Osteoblast (primary cell): ENCODE measurements around the gene LRBA. TPM values are rescaled to one million over a fixed set of nuclear protein-coding genes. Genes with fewer than 3 reads are reported as not detected.

Experiments
- DNase-seq: peaks from one replicate; pipeline ENCODE4 v3.0.0; 2011; ENCODE audit warnings: low spot score, mixed read lengths; ENCODE audit not compliant: insufficient read length; ENCODE audit errors: missing footprints
- H2AFZ ChIP-seq: 2 replicates; pipeline ENCODE4 v1.6.0; 2011; ENCODE audit warnings: mild to moderate bottlenecking, low read length
- H3K27ac ChIP-seq: 2 replicates; pipeline ENCODE4 v1.5.1; 2011; ENCODE audit warnings: mild to moderate bottlenecking, low read depth, low read length, moderate library complexity
- H3K27me3 ChIP-seq: 2 replicates; pipeline ENCODE4 v1.6.0; 2012; ENCODE audit warnings: mild to moderate bottlenecking, control low read depth, inconsistent platforms, low read length, moderate library complexity; ENCODE audit not compliant: insufficient read depth
- H3K36me3 ChIP-seq: 2 replicates; pipeline ENCODE4 v1.5.1; 2011; ENCODE audit warnings: mild to moderate bottlenecking, low read length, control low read depth, moderate library complexity; ENCODE audit not compliant: insufficient read depth
- H3K4me1 ChIP-seq: 2 replicates; pipeline ENCODE4 v1.5.1; 2011; ENCODE audit warnings: mild to moderate bottlenecking, low read length, control low read depth, moderate library complexity; ENCODE audit not compliant: insufficient read depth
- H3K4me2 ChIP-seq: 2 replicates; pipeline ENCODE4 v1.6.0; 2011; ENCODE audit warnings: mild to moderate bottlenecking, low read length; ENCODE audit not compliant: insufficient read depth
- H3K4me3 ChIP-seq: fragments of 200-600 bp; sonication (generic); 3 replicates; pipeline ENCODE4 v1.5.1; 2012; ENCODE audit warnings: mild to moderate bottlenecking, low read length, inconsistent platforms; ENCODE audit not compliant: insufficient read depth
- H3K79me2 ChIP-seq: 2 replicates; pipeline ENCODE4 v1.6.0; 2012; ENCODE audit warnings: mild to moderate bottlenecking, low read length, control low read depth, inconsistent platforms; ENCODE audit not compliant: insufficient read depth
- H3K9me3 ChIP-seq: 2 replicates; pipeline ENCODE4 v1.5.1; 2011; ENCODE audit warnings: low read depth, low read length, control low read depth
- H4K20me1 ChIP-seq: 2 replicates; pipeline ENCODE4 v1.6.0; 2012; ENCODE audit warnings: mild to moderate bottlenecking, low read length, control low read depth; ENCODE audit not compliant: insufficient read depth
- CTCF ChIP-seq: IDR thresholded peaks from 2 replicates; pipeline ENCODE4 v1.5.1; 2011; ENCODE audit warnings: mild to moderate bottlenecking, low read depth, low read length, moderate library complexity; ENCODE audit errors: extremely low read depth
- total RNA-seq: library from RNA; depleted of rRNA; stranded (reverse); fragments of >200 nt; gene quantifications from 2 replicates; pipeline ENCODE4 v1.2.3, GENCODE V29; 2012

LRBA gene
- total RNA-seq, 1 donor, result 67.3 TPM

GRCh38 chr4:150656891-150657290 lies 358.2 kb downstream of the LRBA start:
- DNase-seq, result no peak
- TF ChIP-seq CTCF, result no peak
- no peak overlapping the region for H3K4me2 ChIP-seq

DNA sequence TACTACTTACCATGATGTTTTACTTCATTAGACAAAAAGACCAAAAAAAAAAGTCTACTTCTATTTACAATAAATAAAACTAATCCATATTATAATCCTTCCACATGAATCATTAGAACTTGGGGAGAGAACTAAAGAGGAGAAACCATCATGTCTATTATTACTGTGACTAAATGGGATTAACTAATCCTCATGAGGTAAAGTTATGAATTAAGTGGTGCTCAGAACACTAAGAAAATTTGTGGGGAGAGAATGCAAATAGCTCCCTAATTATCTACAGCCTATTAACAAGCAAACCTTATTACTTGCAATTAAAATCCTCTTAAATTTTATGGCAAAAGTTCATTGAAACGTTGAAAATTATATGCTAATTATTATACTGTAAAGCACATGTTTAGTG lies 364.3 kb downstream of the LRBA start:
- no peaks in the 10 kb centered on the region for H3K27me3 ChIP-seq
- no peak overlapping the region for H3K4me3 ChIP-seq
- no peaks in the 10 kb centered on the region for H4K20me1 ChIP-seq
- DNase-seq, result no peak
- H3K27ac ChIP-seq, result no peak overlapping the region
- H3K4me1 ChIP-seq, result peaks cover 11% of the 10 kb centered on the region
- H2AFZ ChIP-seq, result no peak overlapping the region
- H3K9me3 ChIP-seq, result no peaks in the 10 kb centered on the region
- no peaks in the 10 kb centered on the region for H3K36me3 ChIP-seq
- no peak for TF ChIP-seq CTCF
- H3K79me2 ChIP-seq, result no peaks in the 10 kb centered on the region
- no peak overlapping the region for H3K4me2 ChIP-seq

More at GRCh38 chr4:150656891-150657290, 358.2 kb downstream of the LRBA start:
- Histone ChIP-seq H3K4me1 (no peaks in the 10 kb centered on the region), H3K27ac (no peak overlapping the region), H3K27me3 (no peaks in the 10 kb centered on the region), H2AFZ (no peak overlapping the region), H3K4me3 (no peak overlapping the region), H3K36me3 (no peaks in the 10 kb centered on the region), H3K79me2 (no peaks in the 10 kb centered on the region), H4K20me1 (no peaks in the 10 kb centered on the region), H3K9me3 (no peaks in the 10 kb centered on the region)

GRCh38 chr4:150648123-150648522 lies 367.0 kb downstream of the LRBA start:
- no peaks in the 10 kb centered on the region for H3K27me3 ChIP-seq
- no peak for DNase-seq
- H3K79me2 ChIP-seq, result no peaks in the 10 kb centered on the region
- H4K20me1 ChIP-seq, result no peaks in the 10 kb centered on the region
- H3K36me3 ChIP-seq, result no peaks in the 10 kb centered on the region
- no peak overlapping the region for H3K4me3 ChIP-seq
- no peaks in the 10 kb centered on the region for H3K9me3 ChIP-seq
- no peak overlapping the region for H2AFZ ChIP-seq
- no peak for TF ChIP-seq CTCF
- H3K27ac ChIP-seq, result no peak overlapping the region
- H3K4me2 ChIP-seq, result no peak overlapping the region
- H3K4me1 ChIP-seq, result peaks cover 11% of the 10 kb centered on the region

DNA sequence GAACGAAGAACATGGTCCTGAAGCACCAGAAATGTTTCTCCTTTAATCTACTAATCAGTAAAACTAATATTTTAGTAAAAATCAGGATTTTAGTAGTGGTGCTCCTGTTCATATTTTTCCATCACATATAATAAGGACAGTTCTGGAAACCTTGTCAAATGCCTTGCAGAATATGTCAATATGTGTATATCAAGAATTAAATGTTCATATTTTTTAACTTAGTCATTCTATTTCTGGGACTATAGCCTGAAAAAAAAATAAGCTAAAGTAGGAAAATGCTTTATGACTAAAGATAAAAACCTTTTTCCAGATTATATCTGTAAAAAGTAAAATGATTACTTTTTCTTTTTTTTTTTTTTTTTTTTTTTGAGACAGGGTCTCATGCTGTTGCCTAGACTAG lies 368.1 kb downstream of the LRBA start:
- Histone ChIP-seq H3K4me2 (no peak overlapping the region), H2AFZ (no peak overlapping the region), H4K20me1 (no peaks in the 10 kb centered on the region), H3K79me2 (no peaks in the 10 kb centered on the region), H3K4me3 (no peak overlapping the region), H3K27me3 (no peaks in the 10 kb centered on the region), H3K27ac (no peak overlapping the region), H3K36me3 (no peaks in the 10 kb centered on the region), H3K4me1 (peaks cover 11% of the 10 kb centered on the region), H3K9me3 (no peaks in the 10 kb centered on the region)
- no peak for TF ChIP-seq CTCF
- no peak for DNase-seq
